GM18505 (cell line): ENCODE measurements around the gene ATP13A2.

Experiments
- ATAC-seq: cut with Tn5 transposase; IDR thresholded peaks from one replicate; pipeline ENCODE4 v1.9.1; 2021; ENCODE audit not compliant: unreplicated experiment
- POLR2A ChIP-seq: IDR thresholded peaks from 4 replicates; pipeline ENCODE4 v1.6.1; 2011; ENCODE audit warnings: borderline replicate concordance; ENCODE audit not compliant: insufficient read depth, insufficient read length; ENCODE audit errors: extremely low read depth

Gene ATP13A2

GRCh38 chr1:16986560-16986959, 25.2 kb downstream of the ATP13A2 start:
- TF ChIP-seq POLR2A: no peak
- no peak for ATAC-seq

- no peak for TF ChIP-seq POLR2A
- no peak for ATAC-seq
These were observed 25.6 kb downstream of the ATP13A2 start for GRCh38 chr1:16986113-16986512.

GRCh38 chr1:16984717-16985116, 27.0 kb downstream of the ATP13A2 start:
- ATAC-seq: no peak
- TF ChIP-seq POLR2A: no peak

GRCh38 chr1:16983649-16984048, 28.1 kb downstream of the ATP13A2 start:
- ATAC-seq: no peak

GRCh38 chr1:16982902-16983301, 28.8 kb downstream of the ATP13A2 start:
- no peak for ATAC-seq
- no peak for TF ChIP-seq POLR2A

More at GRCh38 chr1:16983649-16984048, 28.1 kb downstream of the ATP13A2 start:
- no peak for TF ChIP-seq POLR2A

GRCh38 chr1:16981269-16981849, 30.4 kb downstream of the ATP13A2 start:
- TF ChIP-seq POLR2A: no peak
- no peak for ATAC-seq

- TF ChIP-seq POLR2A: no peak
- ATAC-seq: no peak
These were observed 31.1 kb downstream of the ATP13A2 start, which contains the start of gene MFAP2 for GRCh38 chr1:16980473-16981268. Gene MFAP2 (minus strand): TSS chr1:16980620. CDS start chr1:16978273, 2,347 bp downstream.

GRCh38 chr1:16979475-16980327, 32.0 kb downstream of the ATP13A2 start:
- TF ChIP-seq POLR2A: no peak
- ATAC-seq: no peak

- no peak for ATAC-seq
- no peak for TF ChIP-seq POLR2A
These were observed 32.9 kb downstream of the ATP13A2 start for GRCh38 chr1:16978567-16979474.

- ATAC-seq: no peak
These were observed 33.6 kb downstream of the ATP13A2 start for GRCh38 chr1:16978139-16978538.

GRCh38 chr1:16977377-16977776, 34.4 kb downstream of the ATP13A2 start:
- no peak for TF ChIP-seq POLR2A
- ATAC-seq: no peak

More at GRCh38 chr1:16978139-16978538, 33.6 kb downstream of the ATP13A2 start:
- TF ChIP-seq POLR2A: no peak

GRCh38 chr1:16976966-16977365, 34.8 kb downstream of the ATP13A2 start:
- ATAC-seq: no peak
- no peak for TF ChIP-seq POLR2A

- ATAC-seq: no peak
- TF ChIP-seq POLR2A: no peak
These were observed 35.9 kb downstream of the ATP13A2 start for GRCh38 chr1:16975838-16976237.

- no peak for ATAC-seq
- TF ChIP-seq POLR2A: no peak
These were observed 36.5 kb downstream of the ATP13A2 start for GRCh38 chr1:16975211-16975610.
